ENCODE data around the gene KRT20.
"Not testable (repeated sequence)": the region's sequence is repeated elsewhere in the genome, so short reads cannot be mapped to it uniquely, and the experiment has no call there.

KRT20 gene

DNA sequence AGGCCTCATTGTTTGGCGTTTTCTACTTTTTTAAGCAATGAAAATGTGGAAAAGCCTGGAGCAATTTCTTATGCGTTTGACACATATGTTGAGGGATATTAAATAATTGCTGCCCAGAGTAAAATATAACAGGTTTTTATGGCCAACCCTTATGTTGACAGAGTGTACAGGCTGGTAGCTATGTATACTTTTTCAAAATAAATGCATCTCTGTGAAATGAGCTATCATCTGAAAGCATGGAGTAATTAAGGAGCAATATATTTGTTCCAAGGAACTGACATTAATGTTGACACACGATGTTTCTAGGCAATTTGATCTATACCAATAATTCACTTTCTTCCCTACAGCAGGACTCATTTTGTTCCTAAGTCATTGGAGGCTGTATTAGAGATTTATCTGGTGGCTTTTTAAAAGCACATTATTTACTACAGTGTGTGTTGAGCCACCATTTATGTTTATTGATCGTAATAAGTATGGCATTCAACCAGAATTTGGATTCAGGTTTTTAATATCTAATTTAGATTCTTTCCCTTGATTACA is 11.9 kb upstream of the KRT20 start:
- no peak for DNase-seq

- no peak for DNase-seq
Observed at GRCh38 chr17:40895106-40895730, 10.2 kb upstream of the KRT20 start.

GRCh38 chr17:40888196-40888720 is 3.2 kb upstream of the KRT20 start:
- DNase-seq, result no peak

GRCh38 chr17:40886090-40886489 is 1.0 kb upstream of the KRT20 start:
- peak; percentile 1 for DNase-seq

DNA sequence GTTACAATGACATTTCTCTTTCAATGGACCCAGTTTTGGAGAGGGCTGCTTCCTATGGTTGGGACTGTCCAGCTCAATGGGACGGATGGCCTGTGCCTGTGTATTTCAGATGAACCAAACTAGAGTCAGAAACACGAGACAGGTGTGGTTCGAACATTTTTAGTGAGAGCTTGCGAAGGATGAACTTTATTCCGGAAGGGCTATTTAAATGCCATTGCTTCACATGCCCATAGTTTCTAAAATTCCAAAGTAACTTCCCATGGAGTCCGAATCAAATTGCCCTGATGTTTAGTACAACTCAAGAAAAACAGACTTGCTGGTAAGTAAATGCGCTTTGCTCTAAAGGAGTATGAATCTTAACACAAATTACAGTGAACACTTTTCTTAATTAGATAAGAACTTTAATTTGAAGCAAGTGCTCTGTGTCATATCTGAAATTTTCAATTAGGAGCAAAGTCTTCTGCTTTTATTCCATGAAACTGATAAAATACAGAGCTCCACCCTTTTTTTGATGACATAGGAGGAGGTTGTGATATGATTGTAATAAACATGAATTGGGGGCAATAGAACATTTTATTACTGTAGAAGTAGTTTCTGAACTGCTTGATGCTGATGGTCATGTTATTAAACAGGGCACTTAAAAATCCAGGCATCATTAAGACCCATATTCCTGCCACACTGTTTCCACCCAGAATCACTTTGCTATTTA is 1.3 kb downstream of the KRT20 start:
- DNase-seq, result no peak

- DNase-seq, result no peak
Observed at GRCh38 chr17:40883031-40883430, 2.0 kb downstream of the KRT20 start.

- no peak for DNase-seq
Observed at GRCh38 chr17:40879026-40879425, 6.0 kb downstream of the KRT20 start.

DNA sequence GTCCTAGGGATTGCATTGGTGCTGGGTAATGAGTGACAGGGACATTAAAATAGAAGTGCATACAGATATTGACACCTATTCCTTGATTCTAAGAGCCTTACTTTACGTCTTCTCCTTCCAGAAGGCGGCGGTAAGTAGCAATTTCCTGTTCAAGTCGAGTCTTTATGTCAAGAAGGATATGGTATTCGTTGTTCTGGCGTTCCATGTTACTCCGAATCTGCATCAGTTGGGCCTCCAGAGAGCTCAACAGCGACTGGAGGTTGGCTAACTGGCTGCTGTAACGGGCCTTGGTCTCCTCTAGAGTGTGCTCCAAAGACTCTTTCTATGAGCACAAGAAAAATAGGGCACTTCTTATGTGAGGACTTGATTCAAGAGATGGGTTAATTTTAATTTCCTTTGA is 7.0 kb downstream of the KRT20 start:
- no peak for DNase-seq

DNA sequence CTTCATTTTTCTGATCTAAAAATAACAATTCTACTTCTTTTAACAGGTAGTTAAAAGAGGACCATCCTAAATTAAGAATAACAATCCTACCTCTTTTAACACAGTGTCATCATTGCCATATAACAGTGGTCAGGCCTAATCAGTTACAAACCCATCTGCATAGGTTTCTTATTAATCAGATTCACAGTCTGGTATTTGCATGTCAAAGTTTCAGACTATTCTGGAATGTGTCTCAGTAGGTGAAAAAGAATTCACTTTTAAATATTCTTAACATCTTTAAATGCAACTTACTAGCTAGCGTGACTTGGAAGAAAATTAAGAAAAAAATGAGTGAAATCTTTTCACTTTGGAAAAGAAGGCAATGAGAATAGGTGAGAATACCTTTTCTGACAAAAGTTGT is 11.2 kb downstream of the KRT20 start:
- DNase-seq, result no peak

GRCh38 chr17:40873255-40873654 is 11.8 kb downstream of the KRT20 start:
- DNase-seq, result no peak

- no peak for DNase-seq
Observed at GRCh38 chr17:40872416-40872815, 12.6 kb downstream of the KRT20 start.

DNA sequence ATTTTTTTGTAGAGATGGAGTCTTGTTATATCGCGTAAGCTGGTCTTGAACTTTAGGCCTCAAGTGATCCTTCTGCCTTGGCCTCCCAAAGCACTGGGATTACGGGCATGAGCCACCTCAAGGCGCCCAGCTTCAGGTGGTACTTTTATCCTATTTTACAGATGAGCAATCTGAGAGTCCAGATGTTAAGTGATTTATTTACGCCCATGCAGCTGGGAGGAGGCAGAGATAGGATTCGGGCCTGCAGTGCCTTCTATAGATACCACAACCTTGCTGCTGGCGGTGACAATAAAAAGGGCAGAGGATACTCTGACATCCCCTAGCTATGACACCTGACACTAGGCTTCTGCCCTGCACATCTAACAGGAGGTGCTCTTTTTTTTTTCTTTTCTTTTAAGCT is 13.7 kb downstream of the KRT20 start:
- no peak for DNase-seq

DNA sequence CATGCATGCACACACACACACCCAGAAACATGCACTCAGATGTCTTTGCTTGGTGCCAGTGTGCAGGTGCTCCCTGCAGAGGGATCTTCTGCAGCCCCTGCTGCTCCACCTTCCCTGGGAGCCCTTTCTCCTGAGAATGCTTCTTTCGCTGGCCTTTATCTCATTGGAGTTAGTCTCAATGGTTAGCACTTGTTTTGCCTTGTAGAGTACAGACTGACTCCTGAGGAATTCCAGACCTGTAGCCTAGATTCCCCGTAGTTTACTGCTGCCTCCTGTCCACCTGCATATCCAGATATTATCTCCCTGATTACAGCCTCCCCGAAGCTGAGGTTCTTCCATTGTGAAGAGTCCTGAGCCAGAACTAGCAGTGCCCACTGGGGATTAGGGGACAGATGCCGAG is 14.9 kb downstream of the KRT20 start:
- DNase-seq, result no peak

GRCh38 chr17:40866838-40867237 is 18.2 kb downstream of the KRT20 start, which contains the start of gene KRT12:
TSS of gene KRT12 (minus strand) at chr17:40867223. CDS start at chr17:40867186, 37 bp downstream.
- no peak for DNase-seq

GRCh38 chr17:40864661-40865390 is 20.2 kb downstream of the KRT20 start:
- no peak for DNase-seq

- DNase-seq, result no peak
Observed at GRCh38 chr17:40862985-40863733, 21.9 kb downstream of the KRT20 start.

DNA sequence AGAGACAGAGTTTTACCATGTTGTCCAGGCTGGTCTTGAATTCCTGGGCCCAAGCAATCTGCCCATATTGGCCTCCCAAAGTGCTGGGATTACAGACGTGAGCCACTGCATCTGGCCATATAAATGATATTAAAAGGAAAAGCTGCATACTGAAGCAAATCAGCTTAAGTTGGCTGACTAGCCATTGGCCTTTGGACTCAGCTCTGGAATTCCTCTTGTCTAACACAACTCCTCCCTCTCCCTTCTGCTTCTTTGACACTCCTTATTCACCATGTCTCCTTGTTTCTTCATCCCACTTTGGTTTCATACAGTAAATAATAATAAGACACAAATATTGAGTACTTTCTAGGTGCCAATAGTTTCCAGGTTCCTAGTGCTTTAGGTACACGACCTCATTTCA is 25.5 kb downstream of the KRT20 start:
- no peak for DNase-seq

DNA sequence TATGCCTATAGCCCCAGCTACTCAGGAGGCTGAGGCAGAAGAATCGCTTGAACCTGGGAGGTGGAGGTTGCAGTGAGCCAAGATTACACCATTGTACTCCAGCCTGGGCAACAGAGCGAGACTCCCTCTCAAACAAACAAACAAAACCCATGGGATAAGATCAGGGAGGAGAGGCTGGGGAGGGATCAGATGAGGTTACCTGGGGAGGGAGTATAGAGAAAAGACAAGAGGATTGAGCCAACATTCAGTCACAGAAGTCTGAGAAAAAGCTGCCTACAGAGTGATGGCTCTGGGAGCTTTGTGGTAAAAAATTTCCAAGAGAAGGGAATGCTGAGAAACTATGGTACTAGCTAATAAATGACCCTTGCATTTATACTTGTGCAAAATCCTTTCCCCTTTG is 26.4 kb downstream of the KRT20 start:
- DNase-seq, result not testable (repeated sequence)

- no peak for DNase-seq
Observed at GRCh38 chr17:40857535-40857934, 27.5 kb downstream of the KRT20 start.

DNA sequence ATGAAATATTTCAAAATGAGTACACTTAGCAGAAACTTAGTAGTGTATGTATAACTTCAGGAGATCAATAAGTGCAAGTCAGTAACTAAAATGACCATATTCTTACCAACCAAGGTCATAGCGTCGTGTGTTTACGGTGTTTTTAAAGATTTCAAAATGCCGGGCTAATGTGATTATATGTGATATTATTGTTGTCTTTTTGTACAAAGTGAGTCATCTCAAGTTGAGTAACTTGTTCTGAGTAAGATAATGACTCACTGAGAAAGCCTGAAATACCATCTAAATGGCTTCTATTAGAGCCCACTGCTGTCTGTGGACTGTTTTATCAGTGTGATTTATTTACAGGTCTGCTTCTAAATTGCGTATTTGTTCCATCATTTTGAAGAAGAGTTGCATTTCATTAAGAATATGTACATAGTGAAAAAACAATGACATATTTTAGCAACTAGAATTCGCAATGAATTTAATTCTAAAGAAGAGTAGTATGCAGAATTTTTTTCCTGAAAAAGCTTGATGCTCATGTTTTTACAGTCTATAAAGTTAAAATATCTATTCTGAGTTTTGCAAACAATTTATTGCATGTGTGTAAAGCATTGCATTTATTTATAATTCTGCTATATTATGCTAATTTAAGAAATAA is 30.7 kb downstream of the KRT20 start:
- DNase-seq, result peak; percentile 93

- no peak for DNase-seq
Observed at GRCh38 chr17:40852364-40852763, 32.7 kb downstream of the KRT20 start.

- peak; percentile 72 for DNase-seq
Observed at GRCh38 chr17:40850293-40850972, 34.6 kb downstream of the KRT20 start.

Measured in HCEC 1CT (cell line).